HL-60/S4 treated with retinoic acid at 250 ng/mL for 4 days and 3 days (cell line): ENCODE data around the gene CCDC146.
"Not testable (repeated sequence)": the region's sequence is repeated elsewhere in the genome, so short reads cannot be mapped to it uniquely, and the experiment has no call there.

Source experiments
- in situ Hi-C: fragments of 300-500 bp; cut with MboI; formaldehyde crosslinking; loops from 2 replicates; pipeline ENCODE4 v1.7.0; 2022; ENCODE audit warnings: low sequenced_read_pairs

The CCDC146 gene

GRCh38 chr7:77199013-77199966 lies 76.9 kb downstream of the CCDC146 start, which contains the start of gene FGL2:
Gene FGL2 (minus strand): TSS chr7:77199819. CDS start chr7:77199793, 26 bp downstream.
- in situ Hi-C loops, result no loop called here

GRCh38 chr7:77200542-77200941 lies 78.1 kb downstream of the CCDC146 start:
- in situ Hi-C loops, result no loop called here

- in situ Hi-C loops, result no loop called here
Observed at GRCh38 chr7:77202481-77202976, 80.1 kb downstream of the CCDC146 start.

- in situ Hi-C loops, result no loop called here
Observed at GRCh38 chr7:77205706-77206105, 83.3 kb downstream of the CCDC146 start.

- in situ Hi-C loops, result no loop called here
Observed at GRCh38 chr7:77208416-77208815, 86.0 kb downstream of the CCDC146 start.

GRCh38 chr7:77209479-77210139 lies 87.2 kb downstream of the CCDC146 start:
- in situ Hi-C loops, result no loop called here

- in situ Hi-C loops, result no loop called here
Observed at GRCh38 chr7:77216181-77216845, 93.9 kb downstream of the CCDC146 start.

GRCh38 chr7:77217474-77218185 lies 95.2 kb downstream of the CCDC146 start:
- in situ Hi-C loops, result no loop called here

GRCh38 chr7:77219701-77220331 lies 97.4 kb downstream of the CCDC146 start:
- in situ Hi-C loops, result not testable (repeated sequence)

GRCh38 chr7:77222065-77222464 lies 99.7 kb downstream of the CCDC146 start:
- in situ Hi-C loops, result no loop called here

GRCh38 chr7:77222819-77223218 lies 100.4 kb downstream of the CCDC146 start:
- in situ Hi-C loops, result no loop called here

GRCh38 chr7:77223261-77223660 lies 100.8 kb downstream of the CCDC146 start:
- in situ Hi-C loops, result no loop called here

GRCh38 chr7:77226357-77226839 lies 104.0 kb downstream of the CCDC146 start:
- in situ Hi-C loops, result no loop called here

GRCh38 chr7:77228795-77229194 lies 106.4 kb downstream of the CCDC146 start:
- in situ Hi-C loops, result not testable (repeated sequence)

- in situ Hi-C loops, result no loop called here
Observed at GRCh38 chr7:77232467-77232866, 110.1 kb downstream of the CCDC146 start.

GRCh38 chr7:77235276-77235675 lies 112.9 kb downstream of the CCDC146 start:
- in situ Hi-C loops, result no loop called here

- in situ Hi-C loops, result no loop called here
Observed at GRCh38 chr7:77238703-77239136, 116.3 kb downstream of the CCDC146 start.

GRCh38 chr7:77239471-77239870 lies 117.1 kb downstream of the CCDC146 start:
- in situ Hi-C loops, result no loop called here

- in situ Hi-C loops, result loop anchor here (10.0 kb wide), 1 partner anchor 117 kb away; the partner anchor contains the start of gene CCDC146
Observed at GRCh38 chr7:77242068-77242467, 119.7 kb downstream of the CCDC146 start.

- in situ Hi-C loops, result loop anchor here (10.0 kb wide), 1 partner anchor 118 kb away; the partner anchor contains the start of gene CCDC146
Observed at GRCh38 chr7:77242554-77242953, 120.1 kb downstream of the CCDC146 start.
